Measurements from ENCODE around the gene TBX21.

- no peak for TF ChIP-seq POLR2A (IDR thresholded peaks at IDR 0.05)
- no peak for TF ChIP-seq CTCF (IDR thresholded peaks at IDR 0.05)
These were observed 59.4 kb downstream of the TBX21 start for GRCh38 chr17:47792457-47792856.
